Measurements from ENCODE around the gene DOCK2.

GRCh38 chr5:169861433-169861832, 224.4 kb downstream of the DOCK2 start:
- TF ChIP-seq ELF1 (IDR thresholded peaks at IDR 0.05) (no peak), CTCF (IDR thresholded peaks at IDR 0.05) (no peak), MEF2A (IDR thresholded peaks at IDR 0.05; ENCODE audit: borderline replicate concordance, low read depth) (no peak), RXRA (IDR thresholded peaks at IDR 0.05; ENCODE audit: borderline replicate concordance, low read depth) (no peak), FOXM1 (IDR thresholded peaks at IDR 0.05; ENCODE audit: low read depth) (no peak), SMC3 (IDR thresholded peaks at IDR 0.05; ENCODE audit: low read depth, low read length) (no peak)

Measured in SK-N-SH (cell line).